ENCODE results near the gene PARD3. TPM values are rescaled to one million over a fixed set of nuclear protein-coding genes. Genes with fewer than 3 reads are reported as not detected.
"Not testable (repeated sequence)": the region's sequence is repeated elsewhere in the genome, so short reads cannot be mapped to it uniquely, and the experiment has no call there.

Gene PARD3
- total and polyA plus RNA-seq, 7 experiments from 2014 or later: 0.19 to 1.2 (median 0.43) TPM

DNA sequence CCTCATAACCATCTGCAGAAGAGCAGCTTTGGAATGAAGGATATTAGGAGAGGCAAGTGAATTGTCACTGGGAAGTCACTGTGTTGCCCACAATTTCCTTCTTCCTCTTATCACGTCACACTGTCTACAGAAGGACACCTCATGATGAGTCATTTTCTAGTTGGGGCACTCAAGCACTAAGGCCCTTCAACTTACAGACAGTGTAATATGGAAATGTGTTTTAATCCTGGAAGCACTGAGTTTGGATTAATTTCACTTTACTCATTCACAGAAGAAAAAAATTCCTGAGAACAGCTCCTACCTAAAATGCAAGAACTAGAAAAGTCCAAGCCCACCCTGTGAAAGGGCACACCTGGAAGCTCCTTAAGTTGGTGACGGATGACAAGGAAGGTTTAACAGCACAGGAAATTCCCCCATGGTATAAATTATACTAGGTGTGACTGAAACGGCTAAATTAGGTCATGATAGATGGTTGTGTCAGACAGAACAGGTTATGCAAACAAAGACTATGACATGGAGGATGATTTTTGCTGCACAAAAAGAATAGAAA lies 56.6 kb downstream of the PARD3 start:
- H3K4me3 Mint-ChIP-seq: no peak overlapping the region
- ChIA-PET CTCF (interaction anchor here (0.6 kb wide), 1 partner anchor 383 kb away, joined by 4 read pairs; no protein-coding TSS in a partner anchor), POLR2A (no interaction called here)
- no peak overlapping the region for H3K27ac Mint-ChIP-seq
- Histone ChIP-seq H3K36me3 (ENCODE audit: control insufficient read depth in 2 of 3, insufficient read depth in 3 of 3, low read length in 3 of 3) (no peaks in the 10 kb centered on the region), H3K9me3 (ENCODE audit: control insufficient read depth in 2 of 3, low read length in 3 of 3) (no peaks in the 10 kb centered on the region), H3K27me3 (ENCODE audit: control insufficient read depth in 2 of 2, insufficient read depth in 2 of 2, low read length in 2 of 2) (peaks cover 0 to 3% of the 10 kb centered on the region in 2 donors), H3K4me1 (ENCODE audit: control insufficient read depth in 2 of 2, insufficient read depth in 2 of 2, low read length in 2 of 2) (no peaks in the 10 kb centered on the region), H3K4me3 (ENCODE audit: low read length) (no peak overlapping the region), H3K27ac (ENCODE audit: low read depth, low read length) (no peak overlapping the region)
- peaks cover 0 to 4% (median 0%) of the 10 kb centered on the region in 11 donors for H3K9me3 Mint-ChIP-seq
- intact Hi-C loops (cut with micrococcal nuclease): no loop called here
- peaks cover 0 to 8% (median 5%) of the 10 kb centered on the region in 5 donors for H3K27me3 Mint-ChIP-seq
- H3K36me3 Mint-ChIP-seq: no peaks in the 10 kb centered on the region
- ATAC-seq: no peak
- no peak for DNase-seq
- peaks cover 0 to 8% (median 0%) of the 10 kb centered on the region in 7 donors for H3K4me1 Mint-ChIP-seq

DNA sequence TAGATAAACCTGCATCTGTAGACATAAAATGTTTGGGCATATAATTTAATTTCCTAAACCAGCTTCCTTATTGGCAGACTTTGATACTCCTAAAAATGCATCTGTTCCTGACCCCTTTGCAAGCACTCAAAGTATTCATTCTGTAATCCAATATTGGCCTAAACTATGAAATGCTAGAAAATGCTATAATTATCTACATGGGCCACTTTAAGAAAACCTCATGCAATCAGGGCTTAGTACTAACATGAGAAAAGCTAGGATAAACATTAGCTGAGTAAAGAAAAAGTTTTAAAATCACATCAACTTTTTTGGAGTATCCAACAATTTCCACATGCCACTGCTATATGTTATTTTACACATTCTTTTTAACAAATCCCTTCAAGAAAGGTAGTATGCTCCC lies 57.2 kb downstream of the PARD3 start:
- Histone ChIP-seq H3K4me1 (ENCODE audit: control insufficient read depth in 2 of 2, insufficient read depth in 2 of 2, low read length in 2 of 2) (no peaks in the 10 kb centered on the region), H3K4me3 (ENCODE audit: low read length) (no peak overlapping the region), H3K27me3 (ENCODE audit: control insufficient read depth in 2 of 2, insufficient read depth in 2 of 2, low read length in 2 of 2) (peaks cover 0 to 3% of the 10 kb centered on the region in 2 donors), H3K36me3 (ENCODE audit: control insufficient read depth in 2 of 3, insufficient read depth in 3 of 3, low read length in 3 of 3) (no peaks in the 10 kb centered on the region), H3K27ac (ENCODE audit: low read depth, low read length) (no peak overlapping the region), H3K9me3 (ENCODE audit: control insufficient read depth in 2 of 3, low read length in 3 of 3) (no peaks in the 10 kb centered on the region)
- Mint-ChIP-seq H3K27me3 (peaks cover 0 to 8% (median 4%) of the 10 kb centered on the region in 5 donors), H3K27ac (no peak overlapping the region), H3K9me3 (peaks cover 0 to 4% (median 0%) of the 10 kb centered on the region in 11 donors), H3K4me3 (no peak overlapping the region), H3K4me1 (peaks cover 0 to 8% (median 0%) of the 10 kb centered on the region in 7 donors), H3K36me3 (no peaks in the 10 kb centered on the region)
- ChIA-PET CTCF (interaction anchor here (0.6 kb wide), 1 partner anchor 382 kb away, joined by 4 read pairs; no protein-coding TSS in a partner anchor), POLR2A (no interaction called here)
- intact Hi-C loops (cut with micrococcal nuclease): no loop called here
- DNase-seq (no peak), ATAC-seq (no peak)

DNA sequence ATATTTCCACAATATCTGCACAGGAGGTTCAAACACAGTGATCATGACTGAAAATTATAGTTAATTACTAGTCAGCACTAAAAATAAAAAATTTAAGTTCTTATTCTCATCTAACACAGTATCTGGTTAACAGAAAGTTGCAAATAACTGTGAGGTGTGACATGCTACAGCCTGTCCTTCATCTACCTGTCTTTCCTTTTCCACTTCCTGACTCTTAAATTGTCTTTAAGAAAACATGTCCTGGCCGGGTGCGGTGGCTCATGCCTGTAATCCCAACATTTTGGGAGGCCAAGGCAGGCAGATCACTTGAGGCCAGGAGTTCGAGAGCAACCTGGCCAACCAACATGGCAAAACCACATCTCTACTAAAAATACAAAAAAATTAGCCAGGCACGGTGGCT lies 57.9 kb downstream of the PARD3 start:
- H3K27ac Mint-ChIP-seq; H3K9me3 Mint-ChIP-seq; POLR2A ChIA-PET; H3K4me1 Mint-ChIP-seq; ATAC-seq; H3K36me3 ChIP-seq (ENCODE audit: control insufficient read depth in 2 of 3, insufficient read depth in 3 of 3, low read length in 3 of 3); H3K27ac ChIP-seq (ENCODE audit: low read depth, low read length); intact Hi-C loops (cut with micrococcal nuclease); DNase-seq; H3K27me3 Mint-ChIP-seq; H3K9me3 ChIP-seq (ENCODE audit: control insufficient read depth in 2 of 3, low read length in 3 of 3); H3K4me3 Mint-ChIP-seq; H3K4me3 ChIP-seq (ENCODE audit: low read length); H3K27me3 ChIP-seq (ENCODE audit: control insufficient read depth in 2 of 2, insufficient read depth in 2 of 2, low read length in 2 of 2); H3K4me1 ChIP-seq (ENCODE audit: control insufficient read depth in 2 of 2, insufficient read depth in 2 of 2, low read length in 2 of 2); CTCF ChIA-PET; H3K36me3 Mint-ChIP-seq: not testable (repeated sequence)

DNA sequence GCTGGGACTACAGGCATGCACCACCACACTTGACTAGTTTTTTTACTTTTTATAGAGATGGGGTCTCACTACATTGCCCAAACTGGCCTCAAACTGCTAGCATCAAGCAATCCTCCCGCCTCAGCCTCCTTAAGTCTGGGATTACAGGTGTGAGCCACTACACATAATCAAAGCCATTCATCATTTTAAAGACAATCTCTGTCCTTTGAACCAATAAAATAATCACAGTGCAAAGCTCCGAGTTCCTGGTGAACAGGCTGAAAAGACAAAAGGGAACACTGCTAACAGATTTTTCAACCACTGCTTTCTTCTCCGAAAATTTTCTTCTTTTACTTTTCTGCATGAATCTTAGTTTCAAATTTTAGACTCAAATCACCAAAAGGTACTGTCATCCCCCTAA lies 58.5 kb downstream of the PARD3 start:
- CTCF ChIA-PET: no interaction called here
- H3K27me3 Mint-ChIP-seq: peaks cover 0 to 8% (median 3%) of the 10 kb centered on the region in 5 donors
- no peak for ATAC-seq

DNA sequence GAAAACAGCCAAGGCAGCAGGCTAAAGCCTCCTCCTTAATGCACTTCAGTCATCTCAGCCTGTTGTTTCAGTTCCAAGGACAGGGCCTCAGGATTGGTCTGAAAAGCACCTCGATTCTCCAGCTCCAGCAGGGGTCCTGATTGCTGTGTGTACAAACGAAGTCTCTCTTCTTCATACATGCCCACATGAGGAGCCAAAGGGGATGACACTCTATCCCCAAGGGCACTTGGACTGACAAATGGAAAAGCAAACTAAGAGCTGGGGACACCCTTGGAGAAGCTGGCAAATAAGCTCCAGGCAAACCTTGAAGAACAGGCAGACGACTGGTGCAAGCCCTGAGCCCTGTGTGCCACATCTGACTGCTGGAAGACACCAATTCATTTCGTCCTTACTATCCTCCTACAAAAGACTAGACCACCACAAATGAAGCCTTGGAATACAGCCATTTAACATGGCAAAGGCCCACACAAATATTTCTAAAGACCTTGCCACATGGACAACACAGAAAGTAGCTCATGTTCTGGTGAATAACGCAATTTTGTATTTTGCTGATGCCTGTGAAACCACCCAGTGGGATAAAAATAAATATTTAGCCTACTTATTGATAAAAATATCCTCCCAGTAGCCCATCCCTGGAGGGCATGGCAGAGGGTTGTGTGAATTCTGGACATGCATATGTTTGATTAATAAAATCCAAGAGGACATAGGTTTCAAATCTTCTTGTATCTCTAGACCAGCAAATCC lies 61.9 kb downstream of the PARD3 start:
- intact Hi-C loops (cut with micrococcal nuclease): no loop called here
- H3K4me3 ChIP-seq (ENCODE audit: low read length): no peak overlapping the region
- no peaks in the 10 kb centered on the region for H3K9me3 ChIP-seq (ENCODE audit: control insufficient read depth in 2 of 3, low read length in 3 of 3)
- no peaks in the 10 kb centered on the region for H3K36me3 ChIP-seq (ENCODE audit: control insufficient read depth in 2 of 3, insufficient read depth in 3 of 3, low read length in 3 of 3)
- no peaks in the 10 kb centered on the region for H3K4me1 ChIP-seq (ENCODE audit: control insufficient read depth in 2 of 2, insufficient read depth in 2 of 2, low read length in 2 of 2)
- DNase-seq (no peak), ATAC-seq (no peak)
- no peak overlapping the region for H3K4me3 Mint-ChIP-seq
- no peaks in the 10 kb centered on the region for H3K27me3 ChIP-seq (ENCODE audit: control insufficient read depth in 2 of 2, insufficient read depth in 2 of 2, low read length in 2 of 2)
- peaks cover 0 to 6% (median 0%) of the 10 kb centered on the region in 7 donors for H3K4me1 Mint-ChIP-seq
- peaks cover 0 to 1% (median 0%) of the 10 kb centered on the region in 11 donors for H3K9me3 Mint-ChIP-seq
- peaks cover 2 to 17% (median 8%) of the 10 kb centered on the region in 5 donors for H3K27me3 Mint-ChIP-seq
- H3K36me3 Mint-ChIP-seq: peaks cover 0 to 3% (median 0%) of the 10 kb centered on the region in 5 donors
- H3K27ac Mint-ChIP-seq: no peak overlapping the region
- POLR2A ChIA-PET: no interaction called here
- no peak overlapping the region for H3K27ac ChIP-seq (ENCODE audit: low read depth, low read length)
- CTCF ChIA-PET: no interaction called here

More for the DNA sequence above, 58.5 kb downstream of the PARD3 start:
- DNase-seq: no peak
- intact Hi-C loops (cut with micrococcal nuclease): no loop called here
- H3K27ac Mint-ChIP-seq: no peak overlapping the region
- Histone ChIP-seq H3K27ac (ENCODE audit: low read depth, low read length) (no peak overlapping the region), H3K36me3 (ENCODE audit: control insufficient read depth in 2 of 3, insufficient read depth in 3 of 3, low read length in 3 of 3) (no peaks in the 10 kb centered on the region), H3K27me3 (ENCODE audit: control insufficient read depth in 2 of 2, insufficient read depth in 2 of 2, low read length in 2 of 2) (peaks cover 0 to 3% of the 10 kb centered on the region in 2 donors), H3K4me1 (ENCODE audit: control insufficient read depth in 2 of 2, insufficient read depth in 2 of 2, low read length in 2 of 2) (no peaks in the 10 kb centered on the region), H3K9me3 (ENCODE audit: control insufficient read depth in 2 of 3, low read length in 3 of 3) (no peaks in the 10 kb centered on the region), H3K4me3 (ENCODE audit: low read length) (no peak overlapping the region)
- POLR2A ChIA-PET: no interaction called here
- H3K9me3 Mint-ChIP-seq: peaks cover 0 to 2% (median 0%) of the 10 kb centered on the region in 11 donors
- H3K4me1 Mint-ChIP-seq: peaks cover 0 to 8% (median 0%) of the 10 kb centered on the region in 7 donors
- no peaks in the 10 kb centered on the region for H3K36me3 Mint-ChIP-seq
- no peak overlapping the region for H3K4me3 Mint-ChIP-seq

DNA sequence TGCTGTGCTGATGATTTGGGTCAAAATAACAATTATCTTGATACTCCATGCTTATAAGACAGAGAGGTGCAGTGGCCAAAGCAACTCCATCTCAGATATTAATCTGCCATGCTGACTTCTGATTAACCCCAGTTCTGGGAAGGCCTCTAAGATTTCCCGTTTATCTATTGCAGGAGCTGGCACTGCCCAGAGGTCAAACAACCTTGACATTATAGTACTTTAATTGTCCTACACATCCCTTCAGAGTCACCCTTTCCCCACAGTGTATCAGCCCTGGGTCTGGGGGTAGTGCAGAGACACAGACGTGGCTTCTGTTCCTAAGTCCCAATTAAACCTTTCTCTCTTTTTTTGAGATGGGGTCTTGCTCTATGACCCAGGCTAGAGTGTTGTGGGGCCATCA lies 63.8 kb downstream of the PARD3 start:
- Mint-ChIP-seq H3K27me3 (peaks cover 2 to 16% (median 8%) of the 10 kb centered on the region in 5 donors), H3K4me3 (no peak overlapping the region), H3K27ac (no peak overlapping the region), H3K4me1 (peaks cover 0 to 6% (median 0%) of the 10 kb centered on the region in 7 donors), H3K9me3 (no peaks in the 10 kb centered on the region), H3K36me3 (peaks cover 0 to 3% (median 0%) of the 10 kb centered on the region in 5 donors)
- Histone ChIP-seq H3K27me3 (ENCODE audit: control insufficient read depth in 2 of 2, insufficient read depth in 2 of 2, low read length in 2 of 2) (no peaks in the 10 kb centered on the region), H3K4me3 (ENCODE audit: low read length) (no peak overlapping the region), H3K27ac (ENCODE audit: low read depth, low read length) (no peak overlapping the region), H3K4me1 (ENCODE audit: control insufficient read depth in 2 of 2, insufficient read depth in 2 of 2, low read length in 2 of 2) (no peaks in the 10 kb centered on the region), H3K36me3 (ENCODE audit: control insufficient read depth in 2 of 3, insufficient read depth in 3 of 3, low read length in 3 of 3) (no peaks in the 10 kb centered on the region), H3K9me3 (ENCODE audit: control insufficient read depth in 2 of 3, low read length in 3 of 3) (no peaks in the 10 kb centered on the region)
- intact Hi-C loops (cut with micrococcal nuclease): no loop called here
- DNase-seq (no peak), ATAC-seq (no peak)
- ChIA-PET POLR2A (no interaction called here), CTCF (no interaction called here)

DNA sequence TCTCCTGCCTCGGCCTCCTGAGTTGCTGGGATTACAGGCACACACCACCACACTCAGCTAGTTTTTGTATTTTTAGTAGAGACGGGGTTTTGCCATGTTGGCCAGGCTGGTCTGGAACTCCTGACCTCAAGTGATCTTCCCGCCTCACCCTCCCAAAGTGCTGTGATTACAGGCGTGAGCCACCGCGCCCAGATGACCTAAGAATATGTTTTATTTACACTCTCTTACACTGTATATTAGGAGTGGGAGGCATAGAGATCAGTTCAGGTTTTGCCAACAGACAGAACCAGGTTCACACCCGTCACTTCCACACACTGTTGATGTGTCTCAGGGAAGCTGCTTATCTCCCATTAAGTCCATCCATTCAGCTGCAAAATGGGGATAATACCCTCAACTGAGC lies 64.3 kb downstream of the PARD3 start:
- H3K9me3 Mint-ChIP-seq; H3K9me3 ChIP-seq (ENCODE audit: control insufficient read depth in 2 of 3, low read length in 3 of 3); H3K36me3 ChIP-seq (ENCODE audit: control insufficient read depth in 2 of 3, insufficient read depth in 3 of 3, low read length in 3 of 3); H3K4me1 ChIP-seq (ENCODE audit: control insufficient read depth in 2 of 2, insufficient read depth in 2 of 2, low read length in 2 of 2); H3K36me3 Mint-ChIP-seq; H3K4me3 ChIP-seq (ENCODE audit: low read length); H3K4me3 Mint-ChIP-seq; CTCF ChIA-PET; H3K27ac ChIP-seq (ENCODE audit: low read depth, low read length); POLR2A ChIA-PET; H3K27ac Mint-ChIP-seq; DNase-seq; H3K27me3 ChIP-seq (ENCODE audit: control insufficient read depth in 2 of 2, insufficient read depth in 2 of 2, low read length in 2 of 2); intact Hi-C loops (cut with micrococcal nuclease); H3K4me1 Mint-ChIP-seq; ATAC-seq: not testable (repeated sequence)
- H3K27me3 Mint-ChIP-seq: peaks cover 2 to 16% (median 8%) of the 10 kb centered on the region in 5 donors

Data from naive thymus-derived CD4-positive, alpha-beta T cell (primary cell).